NCI-H82 (cell line): ENCODE measurements around the gene FARP1.

Experiments used
- DNase-seq: peaks from one replicate; lab custom pipeline; 2025; lab: John Stamatoyannopoulos, UW

Gene FARP1

DNA sequence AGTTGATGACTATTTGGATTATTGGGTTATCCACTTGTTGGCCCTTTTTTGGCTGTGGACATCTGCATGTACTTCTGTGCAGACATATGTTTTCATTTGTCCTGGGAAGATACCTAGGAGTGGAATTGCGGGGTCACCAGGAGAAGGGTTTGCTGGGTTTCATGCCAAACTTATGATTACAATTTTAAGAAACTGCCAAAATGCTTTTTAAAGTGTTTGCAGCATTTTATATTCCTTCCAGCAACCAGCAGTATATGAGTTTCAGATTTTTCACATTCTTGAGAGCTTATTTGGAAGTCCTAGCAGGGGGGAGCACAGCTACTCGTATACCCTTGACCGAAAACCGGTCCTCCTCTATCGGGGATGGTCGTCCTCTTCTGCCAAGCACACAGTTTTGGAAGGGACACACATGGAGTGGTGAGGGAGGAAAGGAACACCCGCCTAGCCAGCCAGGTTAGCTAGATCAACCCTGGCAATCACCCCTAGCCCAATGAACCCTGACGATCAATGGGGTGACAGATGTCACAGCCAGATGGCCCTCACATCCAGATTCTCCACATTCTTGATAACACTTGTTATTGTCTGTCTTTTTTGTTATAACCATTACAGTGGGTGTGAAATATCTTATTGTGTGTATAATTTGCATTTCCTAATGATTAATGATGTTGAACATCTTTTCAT is 60.9 kb downstream of the FARP1 start:
- DNase-seq = peak; percentile 26

DNA sequence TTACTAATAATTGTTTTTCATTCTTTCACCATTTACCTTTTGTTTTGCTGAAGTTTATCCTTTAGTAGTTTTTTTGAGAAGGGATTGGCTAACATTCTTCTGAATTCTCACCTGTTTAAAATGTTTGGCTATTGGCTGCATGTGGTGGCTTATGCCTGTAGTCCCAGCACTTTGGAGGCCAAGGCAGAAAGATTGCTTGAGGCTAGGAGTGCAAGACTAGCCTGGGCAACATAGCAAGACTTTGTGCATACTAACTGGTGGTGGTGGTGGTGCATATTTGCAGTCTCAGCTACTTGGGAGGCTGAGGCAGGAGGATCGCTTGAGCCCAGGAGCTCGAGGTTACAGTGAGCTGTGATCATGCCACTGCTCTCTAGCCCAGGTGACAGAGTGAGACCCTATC is 61.7 kb downstream of the FARP1 start:
- DNase-seq = no peak

DNA sequence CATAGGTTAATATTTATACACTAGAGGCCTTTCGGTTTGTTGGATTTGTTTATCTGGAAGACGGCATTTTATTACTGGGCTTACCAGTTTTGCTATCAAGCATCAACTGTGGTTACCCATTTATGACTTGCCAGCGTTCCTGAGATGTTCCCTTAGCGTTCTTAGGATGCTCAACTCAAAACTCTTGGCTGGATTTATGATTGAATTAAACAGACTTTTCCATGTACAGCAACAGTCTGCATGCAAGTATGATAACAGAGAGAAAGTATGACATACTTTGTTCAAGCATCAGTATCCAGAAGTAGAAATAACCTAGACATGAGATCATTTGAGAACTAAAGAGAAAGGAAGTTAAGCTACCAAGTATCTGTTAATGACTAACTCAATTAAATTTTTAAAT is 64.1 kb downstream of the FARP1 start:
- DNase-seq = no peak

DNA sequence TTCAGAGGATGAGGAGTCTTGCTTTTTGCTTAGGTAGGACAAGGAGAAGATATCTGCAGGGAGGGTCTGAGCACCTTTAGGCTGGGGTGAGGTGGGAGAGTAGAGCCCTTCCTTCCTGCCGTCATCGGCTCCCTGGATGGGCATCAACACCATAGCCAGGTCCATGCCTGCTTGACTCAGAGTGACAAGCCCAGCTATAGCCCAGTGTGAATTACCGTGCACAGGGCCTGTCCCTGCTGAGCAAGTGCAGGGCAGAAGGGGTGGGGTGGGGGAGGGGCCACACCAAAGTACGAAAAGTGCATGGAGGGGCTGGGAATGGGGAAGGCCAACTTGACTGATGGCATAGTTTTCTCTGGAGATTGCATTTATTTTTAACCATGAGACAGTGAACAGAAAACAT is 64.5 kb downstream of the FARP1 start:
- DNase-seq = no peak

DNA sequence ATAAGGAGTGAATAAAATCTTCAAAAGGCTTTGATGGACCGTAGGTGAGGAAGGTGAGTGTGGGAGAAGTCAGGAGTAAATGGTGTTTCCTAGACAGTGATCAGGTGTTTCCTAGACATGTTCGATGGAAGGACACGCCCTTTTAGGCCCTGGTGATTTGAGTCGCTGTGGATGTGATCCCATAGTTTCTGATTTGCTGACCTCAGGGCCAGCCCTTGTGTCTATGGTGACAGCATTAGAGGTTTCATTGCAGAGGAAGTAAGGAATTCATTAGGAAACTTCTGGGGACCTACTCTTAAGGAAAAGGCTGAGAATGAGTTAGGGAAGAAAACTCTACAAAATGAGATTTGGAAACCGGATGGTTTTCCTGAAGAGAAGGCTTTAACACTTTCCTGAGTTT is 65.7 kb downstream of the FARP1 start:
- no peak for DNase-seq

DNA sequence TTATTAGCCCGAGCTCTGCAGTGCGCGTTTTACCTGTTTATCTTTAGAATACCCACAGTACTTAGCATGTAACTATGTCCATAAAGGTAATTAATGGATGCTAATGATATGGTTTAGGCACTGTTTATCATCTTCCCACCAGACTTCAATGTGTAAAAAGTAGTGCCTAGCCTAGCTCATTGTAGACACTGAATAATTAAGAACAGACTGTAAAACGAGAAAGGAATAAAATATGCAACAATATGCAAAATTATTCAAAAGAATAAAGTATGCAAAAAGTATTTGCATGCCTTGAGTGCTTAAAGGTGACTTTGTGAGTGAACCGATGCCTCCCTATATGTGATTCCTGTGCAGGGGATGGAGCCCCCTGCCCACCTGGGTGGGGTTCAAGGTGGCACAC is 69.9 kb downstream of the FARP1 start:
- DNase-seq = no peak

DNA sequence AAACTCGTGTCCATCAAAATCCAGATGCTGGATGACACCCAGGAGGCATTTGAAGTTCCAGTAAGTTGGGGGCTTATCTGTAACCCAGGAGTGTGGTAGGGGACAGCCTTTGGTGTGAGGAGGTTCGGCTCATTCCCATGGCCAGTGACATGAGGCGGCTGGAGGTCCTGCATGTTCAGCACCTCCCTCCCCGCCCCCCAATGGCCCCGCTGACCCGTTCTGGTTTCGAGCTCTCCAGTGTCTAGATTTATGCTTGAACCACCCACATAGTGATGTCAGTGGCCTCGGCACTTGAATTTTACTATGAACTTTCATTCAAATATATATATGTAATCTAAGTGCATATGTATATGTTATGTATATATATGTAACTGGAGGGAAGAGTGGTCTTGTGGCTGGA is 70.5 kb downstream of the FARP1 start:
- DNase-seq = no peak

DNA sequence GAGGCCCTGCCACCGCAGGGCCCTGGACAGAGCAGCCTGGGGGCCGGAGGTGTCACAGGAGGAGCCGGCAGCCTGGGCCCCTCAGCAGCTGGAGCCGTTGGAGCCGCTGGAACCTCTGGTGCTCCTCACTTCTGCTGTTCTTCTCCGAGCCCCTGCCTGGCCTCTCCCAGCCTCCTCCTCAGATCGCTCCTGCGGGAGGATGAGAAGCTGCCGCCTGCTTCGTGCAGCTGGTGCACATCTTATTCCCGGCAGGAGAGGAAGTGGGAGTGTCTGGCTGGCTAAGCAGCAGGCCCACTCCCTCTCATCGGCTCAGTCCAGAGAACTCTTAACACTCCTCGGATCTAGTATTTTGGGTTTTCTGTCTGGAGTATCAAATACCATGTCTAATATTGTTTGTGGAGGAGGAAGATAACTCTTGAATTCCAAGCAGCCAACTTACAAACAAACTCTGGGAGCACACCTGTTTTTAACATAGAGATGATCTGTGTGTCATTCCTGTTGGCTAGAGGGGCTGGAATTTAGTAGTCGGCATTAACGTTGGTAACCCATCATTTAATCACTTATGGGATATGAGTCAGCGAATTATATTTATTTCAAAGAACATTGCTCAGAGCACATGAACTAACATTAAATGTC is 71.2 kb downstream of the FARP1 start:
- DNase-seq = no peak

DNA sequence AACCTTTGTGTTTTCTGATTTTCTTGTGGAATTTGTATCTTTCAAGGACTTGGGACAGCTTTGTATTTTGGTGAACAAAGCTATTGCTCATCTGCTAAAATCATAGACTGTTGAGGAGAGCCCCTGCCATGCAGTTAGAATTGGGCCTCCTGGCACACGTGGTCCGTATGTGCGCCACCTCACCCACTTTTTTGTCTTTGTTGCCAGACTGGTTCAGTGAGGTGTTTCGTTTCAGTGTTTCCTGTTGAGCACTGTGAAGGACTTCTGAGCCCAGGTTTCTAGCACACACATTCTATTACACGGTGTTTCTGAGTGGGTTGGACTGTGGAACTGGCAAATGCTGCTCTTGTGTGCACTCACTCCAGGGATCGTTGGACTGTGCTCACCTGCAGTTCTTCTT is 71.8 kb downstream of the FARP1 start:
- no peak for DNase-seq

DNA sequence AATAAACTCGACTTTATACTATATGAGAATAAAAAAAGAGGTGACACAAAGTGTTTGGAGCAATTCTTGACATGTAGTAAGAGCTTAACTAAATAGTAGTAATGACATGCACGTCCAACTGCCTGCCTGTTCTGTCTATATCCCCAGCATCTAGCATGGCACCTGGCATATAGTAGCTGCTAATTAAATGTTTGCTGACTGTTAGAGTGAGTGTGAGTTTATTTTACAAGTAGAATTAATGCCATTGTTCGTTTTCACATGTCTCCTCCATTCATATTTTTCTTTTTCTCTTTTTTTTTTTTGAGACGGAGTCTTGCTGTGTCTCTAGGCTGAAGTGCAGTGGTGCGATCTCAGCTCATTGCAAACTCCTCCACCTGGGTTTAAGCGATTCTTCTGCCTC is 72.6 kb downstream of the FARP1 start:
- no peak for DNase-seq

DNA sequence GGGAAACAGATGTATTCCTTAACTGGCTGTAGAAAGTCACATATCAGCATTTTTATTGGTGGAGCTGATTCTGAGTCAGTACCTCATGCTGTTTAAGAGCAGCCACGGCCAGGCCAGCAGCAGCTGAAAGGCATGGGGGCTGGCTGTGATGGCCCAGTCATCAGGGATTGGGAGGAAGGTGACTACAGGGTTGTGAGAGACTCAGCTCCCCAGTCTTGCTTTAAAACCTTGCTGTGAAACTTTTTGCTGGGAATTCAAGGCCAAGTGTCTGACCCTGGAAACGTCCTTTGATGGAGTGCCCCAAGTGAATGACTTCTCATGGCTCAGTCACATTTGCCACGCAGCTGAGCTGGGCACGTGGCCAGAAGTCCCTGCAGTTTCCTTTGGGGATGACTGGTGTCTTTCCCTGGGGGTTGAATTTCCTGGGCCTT is 73.3 kb downstream of the FARP1 start:
- DNase-seq = no peak

DNA sequence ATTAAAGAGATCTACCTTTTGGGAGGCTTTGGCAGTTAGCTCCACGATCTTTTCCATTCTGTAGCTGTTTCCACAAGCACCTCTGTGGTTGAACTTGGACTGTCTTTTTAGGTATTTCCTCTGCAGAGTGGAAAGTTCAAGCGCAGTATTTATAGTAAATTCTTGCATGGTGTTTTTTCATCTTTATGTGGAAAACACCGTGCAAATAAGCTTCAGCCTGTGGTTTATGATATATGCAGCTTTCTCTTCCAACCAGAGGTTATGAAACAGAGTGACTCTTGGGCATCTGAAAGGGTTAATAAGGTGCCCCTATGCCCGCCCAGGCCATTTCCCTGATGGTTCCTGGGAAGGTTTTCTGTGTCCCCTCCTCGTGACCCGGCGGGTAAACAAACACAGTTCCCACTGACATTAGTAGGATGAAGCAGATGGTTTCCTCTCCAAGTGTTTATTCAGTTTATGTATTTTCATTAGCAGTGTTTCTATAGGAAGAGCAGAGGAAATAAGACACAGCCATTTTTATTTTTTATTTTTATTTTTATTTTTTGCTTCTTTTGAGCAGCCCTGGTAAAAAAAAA is 73.9 kb downstream of the FARP1 start:
- no peak for DNase-seq

DNA sequence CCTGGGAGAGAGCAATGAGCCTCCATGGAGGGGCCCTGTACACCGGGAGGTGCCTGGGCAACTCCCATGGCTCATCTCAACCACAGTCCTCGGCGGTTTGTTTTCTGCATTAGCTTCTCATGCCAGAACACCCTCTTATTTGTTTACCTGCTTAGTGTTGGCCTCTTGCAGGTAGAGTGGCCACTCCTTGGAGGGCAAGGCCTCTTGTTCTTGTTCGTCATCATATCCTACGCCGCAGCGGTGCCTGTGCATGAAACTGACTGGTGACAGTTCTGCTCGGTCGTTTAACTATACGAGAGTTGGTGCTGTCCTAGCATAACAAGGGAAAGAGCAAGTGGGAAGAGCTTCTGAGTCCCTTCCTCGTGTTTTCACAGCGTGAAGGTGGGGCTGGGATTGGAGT is 74.7 kb downstream of the FARP1 start:
- DNase-seq = no peak

DNA sequence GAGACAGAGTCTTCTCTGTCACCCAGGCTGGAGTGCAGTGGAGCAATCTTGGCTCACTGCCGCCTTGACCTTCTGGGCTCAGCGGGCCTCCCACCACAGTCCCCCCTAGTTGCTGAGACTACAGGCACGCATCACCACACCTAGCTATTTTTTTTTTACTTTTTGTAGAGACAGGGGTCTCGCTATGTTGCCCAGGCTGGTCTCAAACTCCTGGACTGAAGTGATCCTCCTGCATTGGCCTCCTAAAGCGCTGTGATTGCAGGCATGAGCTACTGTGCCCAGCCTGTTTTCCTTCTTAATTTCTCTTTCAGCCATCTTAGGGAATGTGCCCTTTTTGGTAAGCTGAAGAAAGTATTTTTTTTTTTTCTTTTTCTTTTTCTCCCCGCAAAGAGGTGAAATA is 76.8 kb downstream of the FARP1 start:
- no peak for DNase-seq

DNA sequence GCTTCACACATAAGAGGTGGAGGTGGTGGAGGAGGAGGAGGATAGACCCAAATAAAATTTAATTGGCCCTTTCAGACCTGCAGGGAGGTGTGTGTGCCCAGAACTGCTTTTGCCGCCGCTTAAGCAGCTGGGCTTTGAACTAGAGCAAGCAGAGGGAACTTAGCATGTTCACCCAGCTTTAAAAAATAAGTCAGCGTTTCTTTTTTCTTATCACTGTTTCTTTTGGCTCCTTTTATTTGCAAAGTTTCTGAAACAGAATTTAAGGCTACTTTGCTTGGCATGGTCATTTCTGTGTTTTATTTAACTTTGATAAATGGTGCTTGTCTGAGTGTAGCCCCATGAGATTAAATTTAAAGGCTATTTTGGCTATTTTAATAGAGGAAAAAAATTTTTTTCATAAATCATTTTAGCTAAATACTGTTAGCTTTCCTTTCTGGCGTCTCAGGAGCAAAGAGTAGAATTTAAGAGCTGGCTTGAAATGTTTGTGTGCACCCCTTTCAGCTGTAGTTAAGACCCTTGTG is 77.4 kb downstream of the FARP1 start:
- no peak for DNase-seq

DNA sequence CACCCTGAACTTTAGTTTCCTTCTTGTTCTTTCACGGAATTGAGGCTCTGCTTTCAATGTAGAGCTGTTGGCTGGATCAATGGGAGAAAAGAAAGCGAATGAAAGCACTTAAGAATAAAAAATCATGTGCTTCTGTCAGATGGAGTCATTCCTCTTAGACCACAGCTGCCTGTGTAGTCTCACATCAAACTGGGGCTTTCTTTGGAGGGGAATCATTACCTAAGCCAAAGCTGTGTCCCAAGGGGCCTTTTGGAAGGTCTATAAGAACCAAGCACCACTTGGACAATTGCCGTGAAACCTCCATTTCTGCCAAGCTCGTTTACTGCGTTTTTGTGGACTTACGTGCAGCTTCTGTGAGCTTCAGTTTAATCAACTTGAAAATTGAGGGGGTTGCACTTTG is 78.3 kb downstream of the FARP1 start:
- peak; percentile 36 for DNase-seq

DNA sequence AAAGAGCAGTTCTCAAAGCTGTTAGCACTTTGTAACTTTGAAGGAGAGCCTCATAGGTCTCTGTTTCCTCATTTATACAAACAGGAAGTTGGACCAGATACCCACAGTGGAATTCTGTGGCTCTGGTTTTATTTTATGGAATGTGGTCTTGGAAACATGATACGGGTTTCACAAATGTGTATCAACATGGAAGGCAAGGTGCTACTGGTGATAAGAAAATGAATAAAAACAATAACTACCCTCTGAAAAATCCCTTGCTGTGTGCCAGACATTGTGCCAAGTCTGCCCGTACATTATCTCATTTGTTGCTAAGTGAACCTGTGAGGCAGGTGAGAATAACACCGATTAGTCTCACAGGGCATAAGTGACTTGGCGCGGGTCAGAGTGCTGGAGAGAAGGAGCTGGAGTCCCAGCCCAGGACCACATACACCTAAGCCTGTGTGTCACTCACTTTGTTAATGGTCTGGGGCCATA is 79.2 kb downstream of the FARP1 start:
- no peak for DNase-seq

DNA sequence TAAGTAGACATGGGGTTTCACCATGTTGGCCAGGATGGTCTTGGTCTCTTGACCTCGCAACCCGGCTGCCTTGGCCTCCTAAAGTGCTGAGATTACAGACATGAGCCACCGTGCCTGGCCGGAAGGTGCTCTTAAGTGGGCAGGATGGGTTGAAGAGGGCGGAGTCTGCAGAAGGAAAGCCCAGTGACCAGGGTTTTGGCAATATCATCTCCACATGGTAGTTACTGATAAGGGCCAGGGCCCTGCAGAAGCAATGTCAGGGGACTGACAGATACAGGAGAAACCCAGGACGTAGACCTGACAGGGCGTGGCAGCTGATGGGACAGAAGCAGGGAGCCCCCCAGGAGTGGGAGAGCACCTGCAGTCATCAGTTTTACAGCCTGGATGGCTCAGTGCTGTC is 79.9 kb downstream of the FARP1 start:
- no peak for DNase-seq

DNA sequence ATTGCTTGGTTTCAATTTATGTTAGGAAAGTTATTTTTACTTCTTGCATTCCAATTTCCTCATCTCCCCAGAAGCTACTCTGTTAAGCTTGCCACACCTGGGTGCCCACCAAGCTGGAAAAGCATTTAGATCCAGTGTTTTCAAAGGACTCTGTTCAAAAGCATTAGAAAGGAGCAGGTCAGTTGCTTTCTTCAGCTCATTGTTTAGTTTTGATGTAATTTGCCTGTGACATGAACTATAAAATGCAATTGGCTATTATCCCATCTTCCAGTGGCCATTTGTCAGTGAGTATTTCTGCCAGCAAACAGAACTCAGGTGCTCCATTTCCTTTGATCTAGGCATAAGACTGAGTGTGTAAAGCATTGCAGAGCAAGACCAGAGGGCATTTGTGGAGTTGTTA is 80.8 kb downstream of the FARP1 start:
- DNase-seq = no peak

DNA sequence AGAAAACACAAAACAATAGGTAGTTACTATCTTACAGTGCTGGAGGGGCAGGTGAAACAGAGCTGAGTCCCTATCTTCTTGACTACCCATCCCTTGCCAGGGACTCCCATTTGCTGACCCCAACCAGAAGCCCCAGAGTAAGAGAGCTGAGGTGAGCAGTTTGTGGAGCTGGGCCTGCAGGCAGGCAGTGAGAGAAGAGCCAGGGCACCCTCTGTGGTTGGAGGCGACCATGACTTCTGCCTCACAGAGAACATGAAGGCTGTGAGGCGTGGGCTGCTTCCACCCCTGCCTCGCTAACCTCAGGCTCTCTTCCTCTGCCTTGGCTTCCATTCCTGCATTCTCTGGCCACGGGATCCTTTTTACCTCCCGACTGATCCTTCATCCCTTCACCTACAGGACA is 81.7 kb downstream of the FARP1 start:
- no peak for DNase-seq

DNA sequence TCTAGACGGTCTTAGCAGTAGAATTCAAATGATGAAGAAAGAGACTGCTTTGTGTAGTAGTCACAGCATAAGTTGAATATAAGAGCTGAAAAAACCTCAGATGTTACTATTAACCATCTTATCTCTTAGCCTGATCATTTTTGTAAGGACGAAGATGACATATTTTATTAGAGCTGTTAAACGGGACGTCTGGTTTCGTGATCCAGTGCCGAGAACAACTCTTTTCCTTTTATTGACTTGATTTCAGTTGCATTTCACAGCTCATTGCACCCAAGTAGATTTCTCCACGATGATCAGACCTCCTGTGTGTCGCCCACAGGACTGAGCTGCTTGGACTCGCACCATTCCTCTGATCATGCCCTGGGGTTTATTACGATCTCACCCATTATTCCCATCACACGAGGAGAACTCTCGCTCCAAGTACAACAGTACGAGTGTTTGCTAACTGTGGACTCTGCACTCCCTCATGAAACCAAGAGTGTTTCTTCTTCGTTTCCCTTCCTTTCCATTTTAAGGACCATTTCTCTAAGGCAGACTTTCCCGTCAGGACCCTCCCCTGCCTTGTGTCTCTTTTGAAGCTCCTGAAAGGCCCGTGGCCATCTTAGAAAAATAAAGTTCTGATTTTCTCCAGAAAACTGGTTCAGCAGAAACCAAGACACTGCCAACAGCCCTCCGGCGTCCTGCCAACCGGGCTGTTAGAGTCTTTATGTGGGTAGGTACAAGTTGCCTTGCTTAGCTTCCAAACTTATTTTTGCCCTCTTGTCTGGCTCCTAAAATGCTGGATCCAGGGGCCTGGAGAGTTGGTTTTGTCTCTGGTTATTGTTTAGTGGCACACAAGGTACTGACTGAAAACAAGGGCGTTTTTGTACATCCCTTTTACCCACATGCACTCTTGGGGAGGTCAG is 82.4 kb downstream of the FARP1 start:
- no peak for DNase-seq

DNA sequence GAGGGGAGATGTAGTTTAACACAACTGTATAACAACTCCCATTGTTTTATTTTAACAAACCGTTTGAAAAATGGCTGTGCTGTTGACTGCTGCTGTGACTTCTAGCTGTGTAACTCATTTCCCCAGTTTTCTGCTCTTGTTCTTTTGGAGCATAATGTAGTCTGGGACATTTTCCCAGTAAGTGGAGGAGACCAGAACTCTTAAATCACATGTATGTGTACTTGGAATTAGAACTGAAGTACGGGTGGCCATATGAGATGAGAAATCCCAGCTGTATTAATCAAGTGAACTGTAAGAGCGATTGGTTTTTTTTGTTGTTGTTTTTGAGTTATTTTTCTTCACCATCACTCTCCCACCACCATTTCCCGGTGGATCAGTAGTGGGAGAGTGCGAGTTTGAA is 83.6 kb downstream of the FARP1 start:
- DNase-seq = no peak
